OCI-LY3 (cell line): ENCODE data around the gene TACC2.

Source experiments
- H2AFZ ChIP-seq: fragments of 200-600, 300-600 bp; shearing (Covaris generic); 2 replicates; pipeline ENCODE4 v1.6.0; 2014; ENCODE audit warnings: antibody characterized with exemption, low read depth, low read length
- H3K27ac ChIP-seq: fragments of 200-600, 300-600 bp; sonication (generic); 2 replicates; pipeline ENCODE4 v1.5.1; 2014; ENCODE audit warnings: mild to moderate bottlenecking, low read length, moderate library complexity, mixed read lengths
- H3K27me3 ChIP-seq: fragments of 200-600, 300-600 bp; sonication (generic); 2 replicates; pipeline ENCODE4 v1.6.1; 2014; ENCODE audit warnings: low read depth, low read length, mixed read lengths
- H3K36me3 ChIP-seq: fragments of 200-600, 300-600 bp; sonication (generic); replicated peaks from 2 replicates; pipeline ENCODE3; 2014; ENCODE audit warnings: low read depth, low read length, mixed read lengths
- H3K4me1 ChIP-seq: fragments of 300-600, 200-600 bp; sonication (generic); 2 replicates; pipeline ENCODE4 v1.6.1; 2014; ENCODE audit warnings: low read length, mixed read lengths
- H3K4me2 ChIP-seq: fragments of 200-600, 300-600 bp; sonication (generic); 2 replicates; pipeline ENCODE4 v1.6.1; 2014; ENCODE audit warnings: low read length, mixed read lengths
- H3K4me3 ChIP-seq: fragments of 300-600, 200-600 bp; sonication (generic); 2 replicates; pipeline ENCODE4 v1.5.1; 2014; ENCODE audit warnings: antibody characterized with exemption, mild to moderate bottlenecking, low read length, moderate library complexity
- H3K79me2 ChIP-seq: fragments of 300-600, 200-600 bp; shearing (Covaris generic); 2 replicates; pipeline ENCODE4 v1.6.1; 2014; ENCODE audit warnings: mild to moderate bottlenecking, low read length, mixed read lengths
- H3K9ac ChIP-seq: fragments of 300-600, 200-600 bp; shearing (Covaris generic); 2 replicates; pipeline ENCODE4 v1.6.0; 2014; ENCODE audit warnings: mild to moderate bottlenecking, low read length, moderate library complexity
- H3K9me3 ChIP-seq: fragments of 200-600, 300-600 bp; shearing (Covaris generic); 2 replicates; pipeline ENCODE4 v1.6.1; 2014; ENCODE audit warnings: low read length, mixed read lengths; ENCODE audit not compliant: insufficient read depth
- H4K20me1 ChIP-seq: fragments of 200-600, 300-600 bp; sonication (generic); 2 replicates; pipeline ENCODE4 v1.6.1; 2016; ENCODE audit warnings: low read length, mixed read lengths; ENCODE audit not compliant: insufficient read depth
- EZH2phosphoT487 ChIP-seq: fragments of 200-600 bp; shearing (Covaris generic); IDR thresholded peaks from 2 replicates; pipeline ENCODE4 v1.6.1; 2018; ENCODE audit warnings: antibody characterized with exemption, mixed run types, low read depth
- TF ChIP-seq, protein P1 (sequence below): fragments of 200-600, 300-600 bp; sonication (generic); IDR thresholded peaks from 2 replicates; pipeline ENCODE4 v1.5.1; 2014; ENCODE audit warnings: antibody characterized with exemption, low read length, low read depth

The TACC2 gene

DNA sequence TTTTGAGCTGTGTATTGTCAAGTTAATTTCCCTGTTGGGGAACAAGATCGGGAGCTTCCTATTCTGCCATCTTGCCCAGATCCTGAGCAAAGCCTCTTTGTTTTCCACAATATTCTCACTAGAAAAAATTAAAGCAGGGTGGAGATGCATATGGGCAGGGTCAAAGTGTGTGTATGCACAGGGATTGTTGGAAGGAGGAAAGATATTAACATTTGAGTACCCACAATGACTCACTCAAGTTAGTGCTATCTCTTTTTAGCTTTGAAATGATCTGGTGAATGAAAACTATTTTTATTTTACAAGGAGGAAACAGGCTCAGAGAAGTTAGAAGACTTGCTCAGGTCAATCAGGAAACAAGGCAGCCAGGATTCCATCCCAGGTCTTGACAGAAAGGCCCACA is 275.5 kb downstream of the TACC2 start:
- no peaks in the 10 kb centered on the region for H4K20me1 ChIP-seq
- no peak overlapping the region for H3K4me3 ChIP-seq
- H3K79me2 ChIP-seq = no peaks in the 10 kb centered on the region
- no peak overlapping the region for H2AFZ ChIP-seq
- H3K27ac ChIP-seq = no peak overlapping the region
- no peaks in the 10 kb centered on the region for H3K9me3 ChIP-seq
- peaks cover 13% of the 10 kb centered on the region for H3K27me3 ChIP-seq
- TF ChIP-seq, protein P1, sequence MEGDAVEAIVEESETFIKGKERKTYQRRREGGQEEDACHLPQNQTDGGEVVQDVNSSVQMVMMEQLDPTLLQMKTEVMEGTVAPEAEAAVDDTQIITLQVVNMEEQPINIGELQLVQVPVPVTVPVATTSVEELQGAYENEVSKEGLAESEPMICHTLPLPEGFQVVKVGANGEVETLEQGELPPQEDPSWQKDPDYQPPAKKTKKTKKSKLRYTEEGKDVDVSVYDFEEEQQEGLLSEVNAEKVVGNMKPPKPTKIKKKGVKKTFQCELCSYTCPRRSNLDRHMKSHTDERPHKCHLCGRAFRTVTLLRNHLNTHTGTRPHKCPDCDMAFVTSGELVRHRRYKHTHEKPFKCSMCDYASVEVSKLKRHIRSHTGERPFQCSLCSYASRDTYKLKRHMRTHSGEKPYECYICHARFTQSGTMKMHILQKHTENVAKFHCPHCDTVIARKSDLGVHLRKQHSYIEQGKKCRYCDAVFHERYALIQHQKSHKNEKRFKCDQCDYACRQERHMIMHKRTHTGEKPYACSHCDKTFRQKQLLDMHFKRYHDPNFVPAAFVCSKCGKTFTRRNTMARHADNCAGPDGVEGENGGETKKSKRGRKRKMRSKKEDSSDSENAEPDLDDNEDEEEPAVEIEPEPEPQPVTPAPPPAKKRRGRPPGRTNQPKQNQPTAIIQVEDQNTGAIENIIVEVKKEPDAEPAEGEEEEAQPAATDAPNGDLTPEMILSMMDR = no peak
- TF ChIP-seq EZH2phosphoT487 = no peak
- H3K4me1 ChIP-seq = peaks cover 9% of the 10 kb centered on the region; the same call in 1 of the 2 replicates
- no peak overlapping the region for H3K9ac ChIP-seq
- no peak overlapping the region for H3K4me2 ChIP-seq
- no peaks in the 10 kb centered on the region for H3K36me3 ChIP-seq

DNA sequence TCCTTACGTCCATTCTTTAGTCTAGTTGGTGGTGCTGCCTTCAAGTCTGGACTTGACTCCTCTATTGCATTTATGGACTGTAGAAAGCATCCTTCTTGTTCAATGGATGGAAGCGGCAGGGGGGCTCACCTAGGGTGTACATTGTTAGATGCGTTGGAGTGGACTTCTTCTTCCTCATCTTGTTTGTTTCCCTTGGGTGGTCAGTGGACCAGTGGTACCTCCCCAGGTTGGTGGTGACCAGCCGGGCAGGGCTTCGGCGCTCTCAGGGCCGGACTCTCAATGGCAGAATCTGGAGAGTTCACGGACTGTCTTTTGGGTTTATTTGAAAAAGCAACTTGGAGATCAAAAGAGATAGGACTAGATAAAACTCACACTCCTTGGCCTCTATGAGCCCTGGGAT is 276.0 kb downstream of the TACC2 start:
- no peaks in the 10 kb centered on the region for H3K79me2 ChIP-seq
- H3K9ac ChIP-seq = no peak overlapping the region
- no peak overlapping the region for H3K4me2 ChIP-seq
- no peaks in the 10 kb centered on the region for H3K9me3 ChIP-seq
- H3K27me3 ChIP-seq = peaks cover 12% of the 10 kb centered on the region
- no peak overlapping the region for H3K27ac ChIP-seq
- TF ChIP-seq, protein P1 = no peak
- TF ChIP-seq EZH2phosphoT487 = no peak
- peaks cover 9% of the 10 kb centered on the region; the same call in 1 of the 2 replicates for H3K4me1 ChIP-seq
- H3K4me3 ChIP-seq = no peak overlapping the region
- no peak overlapping the region for H2AFZ ChIP-seq
- no peaks in the 10 kb centered on the region for H3K36me3 ChIP-seq
- H4K20me1 ChIP-seq = no peaks in the 10 kb centered on the region

DNA sequence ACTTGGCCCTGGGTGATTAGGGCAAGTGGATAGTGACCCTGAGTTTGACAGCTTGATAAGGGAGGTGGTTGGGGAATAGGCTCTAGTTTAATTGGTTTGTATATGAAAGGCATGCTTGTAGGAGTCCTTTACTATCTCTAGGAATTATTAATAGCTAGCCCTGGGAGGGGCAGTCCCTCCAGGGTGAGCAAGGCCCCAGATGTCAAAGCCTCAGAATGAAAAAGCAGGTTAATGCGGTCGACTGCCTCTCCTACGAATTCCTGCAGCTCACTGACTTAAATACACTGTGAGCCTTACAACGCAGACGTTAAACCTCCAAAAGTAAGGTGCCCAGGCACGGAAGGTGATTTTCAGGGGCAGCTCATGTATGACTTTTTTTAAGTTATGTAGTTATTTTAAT is 276.9 kb downstream of the TACC2 start:
- no peaks in the 10 kb centered on the region for H3K9me3 ChIP-seq
- no peak overlapping the region for H3K9ac ChIP-seq
- peaks cover 10% of the 10 kb centered on the region; the same call in 1 of the 2 replicates for H3K27me3 ChIP-seq
- H3K27ac ChIP-seq = no peak overlapping the region
- no peak overlapping the region for H3K4me2 ChIP-seq
- no peaks in the 10 kb centered on the region for H3K79me2 ChIP-seq
- no peak overlapping the region for H3K4me3 ChIP-seq
- no peaks in the 10 kb centered on the region for H3K36me3 ChIP-seq
- TF ChIP-seq EZH2phosphoT487 = no peak
- TF ChIP-seq, protein P1 = no peak
- no peaks in the 10 kb centered on the region for H4K20me1 ChIP-seq
- peaks cover 9% of the 10 kb centered on the region; the same call in 1 of the 2 replicates for H3K4me1 ChIP-seq
- no peak overlapping the region for H2AFZ ChIP-seq

DNA sequence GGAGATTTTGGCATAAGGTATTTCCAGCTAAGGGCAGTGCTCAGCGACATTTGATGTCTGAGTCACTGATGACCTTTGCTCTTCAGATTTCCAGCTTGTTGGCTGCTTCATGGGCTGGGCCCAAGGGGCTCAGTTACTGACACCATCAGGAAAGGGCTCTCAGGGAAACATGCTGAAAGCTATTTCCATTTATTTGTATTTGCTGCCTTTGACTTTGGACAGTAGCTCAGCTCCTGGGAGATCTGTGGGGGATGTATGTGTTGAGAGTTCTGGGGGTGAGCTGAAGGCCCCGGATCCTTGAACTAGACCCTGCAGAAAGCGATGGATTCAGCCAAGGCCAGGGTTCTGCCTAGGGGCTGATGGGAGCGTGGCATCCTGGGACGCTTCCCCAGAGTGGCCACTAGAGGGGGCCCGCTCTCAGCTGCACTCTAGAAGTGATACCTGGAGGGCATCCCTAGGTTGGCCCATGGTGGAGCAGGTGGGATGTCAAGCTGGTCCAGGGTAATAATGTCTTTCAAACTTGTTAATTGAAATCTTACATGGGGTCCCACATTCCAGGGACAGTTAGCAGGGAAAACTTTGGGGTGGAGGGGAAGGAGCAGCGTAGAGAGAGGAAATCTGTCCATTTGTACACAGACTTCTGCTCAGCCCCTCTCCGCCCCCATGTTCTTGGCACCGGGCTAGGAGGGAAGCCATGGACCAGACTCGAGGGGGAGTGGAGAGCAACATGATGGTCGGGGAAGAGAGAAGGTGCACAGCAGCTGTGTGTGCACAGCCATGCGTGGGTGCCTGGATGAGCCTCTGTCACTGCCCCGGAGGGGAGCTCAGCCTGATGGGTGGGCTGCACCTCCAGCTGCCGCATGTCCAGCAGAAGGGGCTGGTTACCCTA is 279.1 kb downstream of the TACC2 start:
- H3K4me3 ChIP-seq = no peak overlapping the region
- H3K4me2 ChIP-seq = peak overlapping the region; percentile 9; the same call in 1 of the 2 replicates
- H3K4me1 ChIP-seq = peaks cover 9% of the 10 kb centered on the region; the same call in 1 of the 2 replicates
- no peaks in the 10 kb centered on the region for H3K36me3 ChIP-seq
- no peak overlapping the region for H3K9ac ChIP-seq
- no peak for TF ChIP-seq EZH2phosphoT487
- TF ChIP-seq, protein P1 = peak; percentile 71
- H4K20me1 ChIP-seq = no peaks in the 10 kb centered on the region
- no peaks in the 10 kb centered on the region for H3K9me3 ChIP-seq
- H3K27ac ChIP-seq = no peak overlapping the region
- no peaks in the 10 kb centered on the region for H3K79me2 ChIP-seq
- H2AFZ ChIP-seq = no peak overlapping the region
- peaks cover 10% of the 10 kb centered on the region; the same call in 1 of the 2 replicates for H3K27me3 ChIP-seq
